HUES6 (cell line): ENCODE results near the gene PROCA1.
A peak's percentile ranks its signal among the peaks of the same experiment; 100 is the strongest.

Experiments used
- H3K27ac ChIP-seq: 2 replicates; pipeline ENCODE4 v1.7.0; 2013; ENCODE audit warnings: low read depth, mild to moderate bottlenecking, low read length, inconsistent platforms
- H3K27me3 ChIP-seq: 2 replicates; pipeline ENCODE4 v1.6.1; 2013; ENCODE audit warnings: low read length; ENCODE audit not compliant: control insufficient read depth, insufficient read depth
- H3K36me3 ChIP-seq: 2 replicates; pipeline ENCODE4 v1.6.1; 2013; ENCODE audit warnings: low read length; ENCODE audit not compliant: control insufficient read depth, insufficient read depth
- H3K4me1 ChIP-seq: 2 replicates; pipeline ENCODE4 v1.6.1; 2013; ENCODE audit warnings: low read length; ENCODE audit not compliant: control insufficient read depth, insufficient read depth
- H3K4me3 ChIP-seq: 2 replicates; pipeline ENCODE4 v1.5.1; 2013; ENCODE audit warnings: low read depth, low read length
- H3K9ac ChIP-seq: one replicate; pipeline ENCODE4 v1.6.1; 2013; ENCODE audit warnings: mild to moderate bottlenecking, low read length
- H3K9me3 ChIP-seq: 2 replicates; pipeline ENCODE4 v1.6.1; 2013; ENCODE audit warnings: low read depth, low read length; ENCODE audit not compliant: control insufficient read depth, insufficient read depth

The PROCA1 gene

GRCh38 chr17:28748852-28749515, 37.3 kb upstream of the PROCA1 start:
- Histone ChIP-seq H3K27me3 (no peaks in the 10 kb centered on the region), H3K4me3 (no peak overlapping the region), H3K4me1 (peaks cover 27% of the 10 kb centered on the region), H3K27ac (no peak overlapping the region), H3K9me3 (no peaks in the 10 kb centered on the region), H3K9ac (no peak overlapping the region), H3K36me3 (peaks cover 73% of the 10 kb centered on the region)

- Histone ChIP-seq H3K27ac (no peak overlapping the region), H3K4me1 (peaks cover 27% of the 10 kb centered on the region), H3K4me3 (no peak overlapping the region), H3K36me3 (peaks cover 73% of the 10 kb centered on the region), H3K9ac (no peak overlapping the region), H3K9me3 (no peaks in the 10 kb centered on the region), H3K27me3 (no peaks in the 10 kb centered on the region)
Measured at GRCh38 chr17:28747801-28748750, 36.4 kb upstream of the PROCA1 start.

- Histone ChIP-seq H3K36me3 (peaks cover 69% of the 10 kb centered on the region), H3K27me3 (no peaks in the 10 kb centered on the region), H3K4me3 (peak overlapping the region; percentile 71), H3K4me1 (peaks cover 33% of the 10 kb centered on the region), H3K9ac (peak overlapping the region; percentile 98), H3K9me3 (no peaks in the 10 kb centered on the region), H3K27ac (peak overlapping the region; percentile 86)
Measured at GRCh38 chr17:28747051-28747691, 35.5 kb upstream of the PROCA1 start.

DNA sequence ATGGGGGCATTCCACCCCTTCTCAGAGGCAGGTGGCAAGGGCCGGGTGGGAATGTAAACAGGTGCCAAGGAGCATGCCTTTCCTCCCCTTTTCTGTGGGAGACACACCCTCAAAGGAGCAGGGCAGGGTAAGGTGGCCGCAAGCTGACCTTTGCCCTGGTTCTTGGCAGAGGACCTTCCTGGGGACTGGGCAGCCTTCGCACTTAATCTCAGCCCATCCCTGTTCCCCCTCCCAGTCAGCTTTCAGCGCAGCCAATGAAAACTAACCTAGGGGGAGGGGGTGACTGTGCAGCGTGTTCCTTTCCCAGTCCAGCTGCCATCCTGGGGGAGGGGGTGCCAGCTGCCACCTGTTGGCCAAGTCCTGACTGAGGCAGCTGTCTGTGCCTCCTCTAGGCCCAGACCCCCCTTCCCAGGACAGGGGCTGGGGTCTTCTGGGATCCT, 34.9 kb upstream of the PROCA1 start:
- peaks cover 69% of the 10 kb centered on the region for H3K36me3 ChIP-seq
- H3K27ac ChIP-seq = peak overlapping the region; percentile 86
- H3K9ac ChIP-seq = peak overlapping the region; percentile 98
- H3K4me1 ChIP-seq = peaks cover 37% of the 10 kb centered on the region
- H3K9me3 ChIP-seq = no peaks in the 10 kb centered on the region
- no peaks in the 10 kb centered on the region for H3K27me3 ChIP-seq
- H3K4me3 ChIP-seq = peak overlapping the region; percentile 71

GRCh38 chr17:28745786-28746411, 34.2 kb upstream of the PROCA1 start:
- Histone ChIP-seq H3K4me1 (peaks cover 37% of the 10 kb centered on the region), H3K4me3 (peak overlapping the region; percentile 71), H3K36me3 (peaks cover 65% of the 10 kb centered on the region), H3K9me3 (no peaks in the 10 kb centered on the region), H3K9ac (peak overlapping the region; percentile 98), H3K27me3 (no peaks in the 10 kb centered on the region), H3K27ac (peak overlapping the region; percentile 86)

DNA sequence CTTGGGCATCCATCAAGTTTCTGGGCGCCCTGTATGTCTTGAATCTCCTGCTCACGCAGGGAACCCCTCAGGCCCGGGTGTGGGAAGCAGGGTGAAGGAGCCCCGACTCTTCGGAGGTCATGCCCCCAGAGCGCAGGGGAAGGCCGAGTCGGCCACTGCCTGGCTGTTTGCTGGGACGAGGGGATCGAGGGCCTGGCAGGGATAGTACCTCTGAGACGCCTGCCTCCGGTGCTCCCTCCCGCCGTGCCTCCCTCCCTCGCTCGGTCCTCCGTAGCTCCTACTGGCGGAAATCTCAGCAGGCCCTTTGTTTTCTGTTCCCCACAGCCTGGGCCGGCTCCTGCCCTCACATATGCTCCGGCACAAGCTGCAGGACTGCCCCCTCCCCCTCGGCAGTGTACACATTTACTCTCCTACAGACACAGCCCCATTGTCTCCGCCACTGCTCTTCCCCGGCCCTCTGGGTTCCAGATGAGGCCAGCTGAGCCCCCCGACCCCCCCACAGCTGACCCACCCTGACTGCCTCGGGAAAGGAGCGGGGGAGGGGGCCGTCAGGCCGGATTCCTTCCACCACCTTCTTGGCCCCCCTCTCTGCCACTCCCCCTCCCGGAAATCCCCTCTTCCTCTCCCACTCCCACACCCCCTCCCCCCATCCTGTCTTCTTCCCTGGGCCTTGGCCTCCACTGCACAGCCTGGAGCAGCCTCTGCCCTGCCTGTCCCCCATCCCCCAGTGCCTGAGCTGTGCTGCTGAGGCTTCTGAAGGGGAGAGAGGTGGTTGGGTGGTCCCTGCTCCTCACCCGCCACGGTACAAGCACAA, 33.5 kb upstream of the PROCA1 start:
- Histone ChIP-seq H3K36me3 (peaks cover 62% of the 10 kb centered on the region), H3K9me3 (no peaks in the 10 kb centered on the region), H3K4me3 (peak overlapping the region; percentile 71), H3K27ac (peak overlapping the region; percentile 86), H3K4me1 (peaks cover 33% of the 10 kb centered on the region), H3K27me3 (no peaks in the 10 kb centered on the region), H3K9ac (peak overlapping the region; percentile 98)

DNA sequence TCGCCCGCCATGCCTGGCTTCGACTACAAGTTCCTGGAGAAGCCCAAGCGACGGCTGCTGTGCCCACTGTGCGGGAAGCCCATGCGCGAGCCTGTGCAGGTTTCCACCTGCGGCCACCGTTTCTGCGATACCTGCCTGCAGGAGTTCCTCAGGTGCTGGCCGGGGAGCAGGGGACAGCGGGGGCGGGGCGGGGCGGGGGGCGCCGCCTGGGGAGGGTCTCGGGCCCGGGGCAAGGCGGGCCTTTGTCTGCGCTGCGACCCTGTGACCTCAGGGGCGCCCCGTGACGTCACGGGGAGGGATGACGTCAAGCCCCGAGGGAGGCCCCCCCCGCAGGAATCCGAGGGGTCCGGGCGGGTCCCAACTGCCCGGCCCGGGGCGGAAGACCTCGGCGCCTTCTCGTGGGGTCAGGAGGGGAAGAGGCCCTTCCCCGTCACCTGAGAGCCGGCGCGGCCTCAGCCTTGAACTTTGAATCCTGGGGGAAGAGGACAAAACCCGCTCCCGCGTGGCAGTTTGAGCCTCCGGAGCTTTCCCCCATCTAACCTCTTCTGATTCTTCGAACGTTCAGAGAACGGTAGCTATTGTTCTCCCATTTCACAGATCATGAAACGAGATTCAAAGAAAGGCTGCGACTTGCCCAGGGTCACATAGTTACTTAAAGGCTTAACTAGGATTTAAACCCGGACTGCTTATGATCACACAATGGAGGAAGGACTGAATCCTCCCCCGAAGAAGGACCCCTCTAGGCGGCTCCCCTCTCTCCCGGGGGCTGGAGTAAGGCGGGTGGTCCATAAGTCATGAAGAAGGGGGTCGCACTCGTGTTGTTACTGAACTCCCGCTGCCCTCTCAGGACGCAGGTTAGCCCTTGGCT, 32.6 kb upstream of the PROCA1 start:
- H3K9ac ChIP-seq = peak overlapping the region; percentile 99
- H3K4me3 ChIP-seq = peak overlapping the region; percentile 71
- H3K9me3 ChIP-seq = no peaks in the 10 kb centered on the region
- no peaks in the 10 kb centered on the region for H3K27me3 ChIP-seq
- H3K27ac ChIP-seq = peak overlapping the region; percentile 86
- peaks cover 56% of the 10 kb centered on the region for H3K36me3 ChIP-seq
- H3K4me1 ChIP-seq = peaks cover 33% of the 10 kb centered on the region

GRCh38 chr17:28743243-28744103, 31.8 kb upstream of the PROCA1 start, which contains the start of gene TRAF4:
TSS of gene TRAF4 (plus strand) at chr17:28744011. CDS start at chr17:28744113, 102 bp downstream.
- Histone ChIP-seq H3K27ac (peak within 1 kb of the TSS; percentile 94), H3K27me3 (no peaks in the 10 kb centered on the region), H3K4me1 (peaks cover 33% of the 10 kb centered on the region), H3K9me3 (no peaks in the 10 kb centered on the region), H3K36me3 (peaks cover 56% of the 10 kb centered on the region), H3K4me3 (peak within 1 kb of the TSS; percentile 71), H3K9ac (peak within 1 kb of the TSS; percentile 99)
